Body of pancreas (tissue), 4 donors: ENCODE results near the gene PNMA6E.

ENCODE experiments used
- POLR2A ChIP-seq, 3 donors: fragments of 450-650 bp; IDR thresholded peaks; one replicate each; pipeline ENCODE4 v1.6.1; 2016; ENCODE audit warnings: antibody characterized with exemption in 3 of 3, mild to moderate bottlenecking in 2 of 3
- TF ChIP-seq, protein P1 (sequence below), 7 experiments: fragments of 450-650 bp in 4 of 7; fragments of 200-600 bp in 3 of 7; sonication (generic) in 3 of 7; IDR thresholded peaks; one replicate each; pipeline ENCODE4 v1.5.1; 2016 to 2019; ENCODE audit warnings: antibody characterized with exemption in 7 of 7

DNA sequence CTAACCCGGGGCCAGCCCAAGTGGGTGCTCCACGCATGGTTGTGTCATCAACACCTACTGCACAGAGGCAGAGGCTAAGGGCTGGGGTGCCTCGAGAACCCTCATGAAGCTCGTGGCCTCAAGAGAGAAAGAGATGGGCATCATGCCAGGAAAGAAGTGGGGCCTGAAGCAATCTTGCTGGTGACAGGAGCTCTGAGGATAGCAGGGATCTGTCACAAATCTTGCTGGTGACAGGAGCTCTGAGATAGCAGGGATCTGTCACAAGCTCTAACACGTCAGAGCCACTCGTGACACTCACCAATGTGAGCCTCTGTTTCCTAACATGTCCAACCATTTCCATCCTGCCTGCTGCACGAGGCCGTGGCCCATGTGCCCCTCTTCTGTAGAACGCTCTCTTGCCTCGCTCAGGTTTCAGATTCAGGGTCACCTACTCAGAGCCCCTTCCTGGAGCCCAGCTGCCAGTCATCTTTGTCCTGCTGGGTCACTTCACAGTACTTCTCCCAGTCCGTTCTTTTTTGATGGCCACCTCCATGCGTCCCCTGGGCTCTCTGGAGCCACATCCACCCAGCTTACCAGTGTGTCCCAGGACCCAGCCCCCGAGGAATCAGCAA, 21.1 kb downstream of the PNMA6E start:
- TF ChIP-seq, protein P1, sequence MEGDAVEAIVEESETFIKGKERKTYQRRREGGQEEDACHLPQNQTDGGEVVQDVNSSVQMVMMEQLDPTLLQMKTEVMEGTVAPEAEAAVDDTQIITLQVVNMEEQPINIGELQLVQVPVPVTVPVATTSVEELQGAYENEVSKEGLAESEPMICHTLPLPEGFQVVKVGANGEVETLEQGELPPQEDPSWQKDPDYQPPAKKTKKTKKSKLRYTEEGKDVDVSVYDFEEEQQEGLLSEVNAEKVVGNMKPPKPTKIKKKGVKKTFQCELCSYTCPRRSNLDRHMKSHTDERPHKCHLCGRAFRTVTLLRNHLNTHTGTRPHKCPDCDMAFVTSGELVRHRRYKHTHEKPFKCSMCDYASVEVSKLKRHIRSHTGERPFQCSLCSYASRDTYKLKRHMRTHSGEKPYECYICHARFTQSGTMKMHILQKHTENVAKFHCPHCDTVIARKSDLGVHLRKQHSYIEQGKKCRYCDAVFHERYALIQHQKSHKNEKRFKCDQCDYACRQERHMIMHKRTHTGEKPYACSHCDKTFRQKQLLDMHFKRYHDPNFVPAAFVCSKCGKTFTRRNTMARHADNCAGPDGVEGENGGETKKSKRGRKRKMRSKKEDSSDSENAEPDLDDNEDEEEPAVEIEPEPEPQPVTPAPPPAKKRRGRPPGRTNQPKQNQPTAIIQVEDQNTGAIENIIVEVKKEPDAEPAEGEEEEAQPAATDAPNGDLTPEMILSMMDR (IDR thresholded peaks at IDR 0.05) = no peak
- TF ChIP-seq POLR2A (IDR thresholded peaks at IDR 0.05) = no peak
